K562 (cell line): Measurements from ENCODE around the gene MTFMT. TPM values are rescaled to one million over a fixed set of nuclear protein-coding genes. Genes with fewer than 3 reads are reported as not detected.

ENCODE experiments used
- ATAC-seq: fragments of 200-7000 bp; cut with Tn5 transposase; 3 replicates; pipeline ENCODE4 v1.9.1; 2020; ENCODE audit warnings: moderate library complexity
- BruUV-seq: library from RNA; stranded (reverse); fragments of 400-500 nt; replicated peaks from 2 replicates; lab custom pipeline; 2021; lab: Mats Ljungman, UMichigan
- CTCF ChIA-PET: fragments of 300-600 bp; formaldehyde crosslinking; extraction: SDS; loops from one replicate; lab custom pipeline; 2021; ENCODE audit warnings: low intra/inter-chr PET ratio; lab: Yijun Ruan, JAX
- POLR2A ChIA-PET: fragments of 300-600, 350-650 bp; sonication (Branson Sonifier 250); formaldehyde crosslinking; extraction: SDS; loops from one replicate; lab custom pipeline; 2021; ENCODE audit warnings: antibody characterized with exemption, inconsistent platforms; lab: Yijun Ruan, JAX
- DNase-seq, 4 experiments: peaks; one replicate each; pipeline versions ENCODE4 v3.0.0 to v3.0.0-alpha.2; 2011 to 2018; ENCODE audit warnings: low spot score in 3 of 4, mixed read lengths in 3 of 4; ENCODE audit errors: extremely low read depth in 1 of 4
- FAIRE-seq: peaks from 2 replicates; lab custom pipeline; 2011; peaks lifted over from hg19 to GRCh38; lab: Jason Lieb, UNC
- H2AFZ ChIP-seq: 2 replicates; pipeline ENCODE4 v1.6.0; 2011; ENCODE audit warnings: low read depth, low read length, control low read depth, inconsistent platforms
- H3K27ac ChIP-seq: fragments of 200-600 bp; 3 replicates; pipeline ENCODE4 v1.8.0; 2011; ENCODE audit warnings: low read depth, mild to moderate bottlenecking, control low read depth, inconsistent platforms, low read length, moderate library complexity, mixed read lengths; ENCODE audit errors: extremely low read depth
- H3K27me3 ChIP-seq, 2 experiments: fragments of 300-600 bp in 1 of 2; 2 replicates in 1 of 2; 3 replicates in 1 of 2; pipeline versions ENCODE4 v1.6.0 to v1.8.0; 2011; ENCODE audit warnings: inconsistent platforms in 2 of 2, low read length in 2 of 2, mild to moderate bottlenecking in 1 of 2, mixed read lengths in 1 of 2, moderate library complexity in 1 of 2; ENCODE audit not compliant: control insufficient read depth in 2 of 2, insufficient read depth in 2 of 2
- H3K36me3 ChIP-seq: fragments of 300-600 bp; 3 replicates; pipeline ENCODE4 v1.8.0; 2011; ENCODE audit warnings: mild to moderate bottlenecking, low read length, inconsistent platforms; ENCODE audit not compliant: control insufficient read depth, insufficient read depth
- H3K4me1 ChIP-seq, 2 experiments: fragments of 200-600 bp in 1 of 2; replicated peaks in 1 of 2; 2 replicates in 1 of 2; 3 replicates in 1 of 2; pipeline versions ENCODE4 v1.5.1 to v1.8.0; 2011; ENCODE audit warnings: inconsistent platforms in 2 of 2, low read length in 2 of 2, mild to moderate bottlenecking in 1 of 2, mixed read lengths in 1 of 2, moderate library complexity in 1 of 2; ENCODE audit not compliant: control insufficient read depth in 2 of 2, insufficient read depth in 2 of 2
- H3K4me2 ChIP-seq: 2 replicates; pipeline ENCODE4 v1.6.1; 2011; ENCODE audit warnings: low read length, control low read depth, inconsistent platforms, mixed read lengths; ENCODE audit not compliant: insufficient read depth
- H3K4me3 ChIP-seq: fragments of 200-600 bp; sonication (generic), shearing (Covaris generic); 2 replicates; pipeline ENCODE4 v1.5.1; 2016; ENCODE audit warnings: control low read depth, inconsistent platforms
- H3K79me2 ChIP-seq: fragments of 200-600 bp; 3 replicates; pipeline ENCODE4 v1.8.0; 2011; ENCODE audit warnings: low read length, inconsistent platforms; ENCODE audit not compliant: control insufficient read depth, insufficient read depth
- H3K9ac ChIP-seq, 2 experiments: 2 replicates each; pipeline versions ENCODE4 v1.6.0 to v1.6.1; 2011; ENCODE audit warnings: low read depth in 2 of 2, low read length in 2 of 2, control low read depth in 1 of 2, inconsistent platforms in 1 of 2, mild to moderate bottlenecking in 1 of 2, mixed read lengths in 1 of 2; ENCODE audit not compliant: insufficient read depth in 1 of 2
- H3K9me1 ChIP-seq: one replicate; pipeline ENCODE4 v1.6.0; 2011; ENCODE audit warnings: inconsistent platforms, mild to moderate bottlenecking, low read length, moderate library complexity; ENCODE audit not compliant: control insufficient read depth, insufficient read depth
- H3K9me3 ChIP-seq: replicated peaks from 2 replicates; pipeline ENCODE4 v1.5.1; 2011; ENCODE audit warnings: low read depth, low read length, inconsistent platforms; ENCODE audit not compliant: control insufficient read depth, insufficient read depth
- H4K20me1 ChIP-seq: replicated peaks from 2 replicates; pipeline ENCODE4 v1.6.1; 2011; ENCODE audit warnings: low read length, inconsistent platforms, mixed read lengths; ENCODE audit not compliant: control insufficient read depth, insufficient read depth
- CSDE1 ChIP-seq, 2 experiments: fragments of 450-650 bp; IDR thresholded peaks; 2 replicates each; pipeline ENCODE4 v1.6.1; 2016; ENCODE audit warnings: mild to moderate bottlenecking in 1 of 2
- FOS ChIP-seq: IDR thresholded peaks from 3 replicates; pipeline ENCODE4 v1.6.1; 2011; ENCODE audit not compliant: insufficient read length; ENCODE audit errors: extremely low read depth
- HDAC1 ChIP-seq, 2 experiments: fragments of 450-650 bp; IDR thresholded peaks; 2 replicates each; pipeline ENCODE4 v1.6.1; 2016 to 2017; ENCODE audit warnings: inconsistent platforms in 1 of 2, mild to moderate bottlenecking in 1 of 2, moderate library complexity in 1 of 2
- L3MBTL2 ChIP-seq: fragments of 450-650 bp; IDR thresholded peaks from 2 replicates; pipeline ENCODE4 v1.6.1; 2016; ENCODE audit warnings: mild to moderate bottlenecking, moderate library complexity
- MBD2 ChIP-seq: sonication (generic); IDR thresholded peaks from 2 replicates; pipeline ENCODE4 v1.6.1; 2016; ENCODE audit warnings: low read depth, borderline replicate concordance
- MEF2D ChIP-seq: conservative IDR thresholded peaks from 2 replicates; pipeline ENCODE4 v1.6.1; 2016; ENCODE audit warnings: low read depth, missing genetic modification characterization, missing compliant biosample characterization
- RAD51 ChIP-seq: fragments of 450-650 bp; IDR thresholded peaks from 2 replicates; pipeline ENCODE4 v1.7.1; 2016; ENCODE audit warnings: low read depth, mild to moderate bottlenecking, borderline replicate concordance
- SIN3A ChIP-seq, 2 experiments: fragments of 150-350 bp in 1 of 2; IDR thresholded peaks; 2 replicates each; pipeline ENCODE4 v1.6.1; 2011 to 2016; ENCODE audit warnings: borderline replicate concordance in 2 of 2, low read depth in 2 of 2, low read length in 2 of 2, mild to moderate bottlenecking in 2 of 2, moderate library complexity in 2 of 2; ENCODE audit not compliant: control insufficient read depth in 1 of 2
- SMC3 ChIP-seq: conservative IDR thresholded peaks from 2 replicates; pipeline ENCODE4 v1.6.1; 2011; ENCODE audit warnings: low read depth, low read length, improper control_type of control experiment; ENCODE audit not compliant: insufficient read depth
- ZNF143 ChIP-seq: sonication (generic); formaldehyde crosslinking; IDR thresholded peaks from 2 replicates; pipeline ENCODE4 v1.9.0; 2022; ENCODE audit warnings: mild to moderate bottlenecking, missing genetic modification reagents
- ZNF263 ChIP-seq: sonication (generic); formaldehyde crosslinking; IDR thresholded peaks from 2 replicates; pipeline ENCODE4 v1.8.0; 2022; ENCODE audit warnings: mild to moderate bottlenecking, missing genetic modification reagents, borderline replicate concordance
- WGBS: fragments of 100-300 bp; shearing (Covaris generic); methylation state at CpG from one replicate; pipeline ENCODE4 v1.1.6; 2016; ENCODE audit warnings: low coverage, mixed read lengths; ENCODE audit not compliant: insufficient coverage; ENCODE audit errors: missing lambda C conversion rate; 5-methylcytosine and 5-hydroxymethylcytosine counted together
- in situ Hi-C: fragments of 300-500 bp; cut with MboI; formaldehyde crosslinking; loops from 4 replicates; pipeline ENCODE4 v1.15.0; 2018; ENCODE audit warnings: inconsistent platforms, mixed read lengths
- intact Hi-C: fragments of 100-400 bp; cut with micrococcal nuclease; formaldehyde crosslinking; loops from 2 replicates; pipeline ENCODE4 v1.14.2; 2022
- polyA plus RNA-seq, 8 experiments: library from polyadenylated mRNA; depleted of rRNA in 4 of 8; stranded (reverse) in 5 of 8; unstranded in 3 of 8; fragments of >200 nt; fragmentation: Nextera tagmentation in 2 of 8; fragmentation: Illumina TruSeq in 1 of 8; extraction: Ambion mirVana in 2 of 8; extraction: Trizol in 1 of 8; gene quantifications; 2 replicates each; pipeline versions ENCODE4 v1.2.1 to v1.2.3, GENCODE V29; 2011 to 2014; ENCODE audit warnings: inconsistent platforms in 1 of 8, missing spikeins in 1 of 8
- total RNA-seq, 7 experiments: library from RNA; depleted of rRNA in 6 of 7; stranded (reverse); fragments of >200 nt in 6 of 7; fragmentation: Illumina TruSeq in 2 of 7; extraction: Trizol in 2 of 7; gene quantifications; 2 replicates each; pipeline versions ENCODE4 v1.2.1 to v1.2.3, GENCODE V29; 2011 to 2021; ENCODE audit warnings: low replicate concordance in 1 of 7
- TF ChIP-seq, protein P1 (sequence below): fragments of 150-350 bp; IDR thresholded peaks from 2 replicates; pipeline ENCODE4 v1.6.1; 2014; ENCODE audit warnings: low read depth, mild to moderate bottlenecking, low read length, borderline replicate concordance
- TF ChIP-seq, protein P2 (sequence below), 2 experiments: IDR thresholded peaks in 1 of 2; conservative IDR thresholded peaks in 1 of 2; 2 replicates each; pipeline ENCODE4 v1.6.1; 2016; ENCODE audit warnings: low read depth in 2 of 2, mild to moderate bottlenecking in 1 of 2, missing compliant biosample characterization in 1 of 2, missing genetic modification characterization in 1 of 2, moderate library complexity in 1 of 2

Gene MTFMT
- total and polyA plus RNA-seq, 9 of the 15 experiments (the other 6 are each of a cell fraction or from before 2014, with no cell fraction given), result 1.4 to 31.1 (median 16.2) TPM

DNA sequence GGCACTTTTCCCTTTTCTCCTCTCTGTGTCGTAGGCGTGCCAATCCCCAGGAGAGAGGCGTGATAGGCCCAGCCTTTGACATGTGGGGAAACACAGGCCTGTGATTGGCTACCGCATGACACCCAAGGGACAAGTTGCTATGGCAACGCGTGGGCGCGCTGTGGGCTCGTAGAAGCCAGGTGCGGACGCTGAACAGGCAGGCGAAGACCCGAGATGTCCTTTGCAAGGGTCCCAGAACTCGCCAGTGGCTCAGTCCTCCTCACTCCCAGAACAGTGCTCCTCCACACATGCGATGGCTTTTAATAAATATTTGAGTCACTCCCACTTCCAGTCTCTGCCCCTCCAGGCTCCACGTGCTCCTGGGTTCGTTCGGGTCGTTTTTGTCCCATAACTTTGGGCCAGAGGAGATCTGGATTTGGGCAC is 20.0 kb upstream of the MTFMT start:
- no peaks in the 10 kb centered on the region; the same call in 1 of the 2 replicates for H4K20me1 ChIP-seq
- H3K4me3 ChIP-seq, result no peak overlapping the region; the same call in 1 of the 2 replicates
- FAIRE-seq, result peak; percentile 99
- ChIA-PET POLR2A (interaction anchor here (0.6 kb wide), 1 partner anchor 255 kb away, joined by 4 read pairs; the partner anchor contains the start of gene RNU5B-1), CTCF (no interaction called here)
- H3K27ac ChIP-seq, result no peak overlapping the region
- intact Hi-C loops, result no loop called here
- peak; percentile 93 to 100 (median 100) for DNase-seq
- H3K9me3 ChIP-seq, result no peaks in the 10 kb centered on the region
- under 1% methylated on average over 19 of the region's 19 CpGs for WGBS
- peaks cover 7 to 11% of the 10 kb centered on the region in 2 experiments; a peak in 3 of 5 replicates for H3K4me1 ChIP-seq
- peak; percentile 98 for ATAC-seq
- no TSS peak for BruUV-seq
- H3K9ac ChIP-seq, result peak overlapping the region in 1 of 2 experiments; percentile 76; a peak in 2 of 4 replicates
- no peaks in the 10 kb centered on the region for H3K9me1 ChIP-seq
- H3K27me3 ChIP-seq, result no peaks in the 10 kb centered on the region
- H2AFZ ChIP-seq, result peak overlapping the region; percentile 49; the same call in 1 of the 2 replicates
- H3K36me3 ChIP-seq, result no peaks in the 10 kb centered on the region
- H3K4me2 ChIP-seq, result peak overlapping the region; percentile 82
- H3K79me2 ChIP-seq, result no peaks in the 10 kb centered on the region
- in situ Hi-C loops, result no loop called here
- TF ChIP-seq HDAC1 (IDR thresholded peaks at IDR 0.05) (peak in 1 of 2 experiments; percentile 40; a peak in 1 of 4 replicates), ZNF143 (CRISPR knock-in tag) (no peak), L3MBTL2 (peak; percentile 85), RAD51 (peak; percentile 80), CSDE1 (IDR thresholded peaks at IDR 0.05) (peak in 1 of 2 experiments; percentile 95; a peak in 2 of 4 replicates), MEF2D (tag) (no peak), FOS (peak; percentile 88), MBD2 (peak; percentile 84; the same call in 1 of the 2 replicates), SIN3A (IDR thresholded peaks at IDR 0.05; ENCODE audit: borderline replicate concordance in 2 of 2, control insufficient read depth in 1 of 2, low read depth in 2 of 2, low read length in 2 of 2) (peak in 1 of 2 experiments; percentile 67; a peak in 1 of 4 replicates), SMC3 (no peak), ZNF263 (peak; percentile 70; the same call in 1 of the 2 replicates)
- TF ChIP-seq, protein P1, sequence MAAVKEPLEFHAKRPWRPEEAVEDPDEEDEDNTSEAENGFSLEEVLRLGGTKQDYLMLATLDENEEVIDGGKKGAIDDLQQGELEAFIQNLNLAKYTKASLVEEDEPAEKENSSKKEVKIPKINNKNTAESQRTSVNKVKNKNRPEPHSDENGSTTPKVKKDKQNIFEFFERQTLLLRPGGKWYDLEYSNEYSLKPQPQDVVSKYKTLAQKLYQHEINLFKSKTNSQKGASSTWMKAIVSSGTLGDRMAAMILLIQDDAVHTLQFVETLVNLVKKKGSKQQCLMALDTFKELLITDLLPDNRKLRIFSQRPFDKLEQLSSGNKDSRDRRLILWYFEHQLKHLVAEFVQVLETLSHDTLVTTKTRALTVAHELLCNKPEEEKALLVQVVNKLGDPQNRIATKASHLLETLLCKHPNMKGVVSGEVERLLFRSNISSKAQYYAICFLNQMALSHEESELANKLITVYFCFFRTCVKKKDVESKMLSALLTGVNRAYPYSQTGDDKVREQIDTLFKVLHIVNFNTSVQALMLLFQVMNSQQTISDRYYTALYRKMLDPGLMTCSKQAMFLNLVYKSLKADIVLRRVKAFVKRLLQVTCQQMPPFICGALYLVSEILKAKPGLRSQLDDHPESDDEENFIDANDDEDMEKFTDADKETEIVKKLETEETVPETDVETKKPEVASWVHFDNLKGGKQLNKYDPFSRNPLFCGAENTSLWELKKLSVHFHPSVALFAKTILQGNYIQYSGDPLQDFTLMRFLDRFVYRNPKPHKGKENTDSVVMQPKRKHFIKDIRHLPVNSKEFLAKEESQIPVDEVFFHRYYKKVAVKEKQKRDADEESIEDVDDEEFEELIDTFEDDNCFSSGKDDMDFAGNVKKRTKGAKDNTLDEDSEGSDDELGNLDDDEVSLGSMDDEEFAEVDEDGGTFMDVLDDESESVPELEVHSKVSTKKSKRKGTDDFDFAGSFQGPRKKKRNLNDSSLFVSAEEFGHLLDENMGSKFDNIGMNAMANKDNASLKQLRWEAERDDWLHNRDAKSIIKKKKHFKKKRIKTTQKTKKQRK, result no peak
- TF ChIP-seq, protein P2, sequence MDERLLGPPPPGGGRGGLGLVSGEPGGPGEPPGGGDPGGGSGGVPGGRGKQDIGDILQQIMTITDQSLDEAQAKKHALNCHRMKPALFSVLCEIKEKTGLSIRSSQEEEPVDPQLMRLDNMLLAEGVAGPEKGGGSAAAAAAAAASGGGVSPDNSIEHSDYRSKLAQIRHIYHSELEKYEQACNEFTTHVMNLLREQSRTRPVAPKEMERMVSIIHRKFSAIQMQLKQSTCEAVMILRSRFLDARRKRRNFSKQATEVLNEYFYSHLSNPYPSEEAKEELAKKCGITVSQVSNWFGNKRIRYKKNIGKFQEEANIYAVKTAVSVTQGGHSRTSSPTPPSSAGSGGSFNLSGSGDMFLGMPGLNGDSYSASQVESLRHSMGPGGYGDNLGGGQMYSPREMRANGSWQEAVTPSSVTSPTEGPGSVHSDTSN (CRISPR knock-in tag; IDR thresholded peaks at IDR 0.05; ENCODE audit: low read depth), result no peak
- TF ChIP-seq, protein P2 (tag; conservative IDR thresholded peaks at IDR 0.05; ENCODE audit: low read depth), result peak; percentile 50; the same call in 1 of the 2 replicates
